SU-DHL-6 (cell line): Measurements from ENCODE around the gene DHX38.

Experiments
- H2AFZ ChIP-seq: fragments of 200-600 bp; sonication (generic); 2 replicates; pipeline ENCODE4 v1.6.1; 2014; ENCODE audit warnings: low read depth, mild to moderate bottlenecking, moderate library complexity, mixed read lengths, antibody characterized with exemption, low read length; ENCODE audit not compliant: severe bottlenecking
- H3F3A ChIP-seq: fragments of 200-600 bp; shearing (Covaris generic); 2 replicates; pipeline ENCODE4 v1.6.0; 2016; ENCODE audit warnings: antibody characterized with exemption, mild to moderate bottlenecking; ENCODE audit not compliant: insufficient read depth
- H3K27ac ChIP-seq: fragments of 200-600 bp; sonication (generic); 2 replicates; pipeline ENCODE4 v1.5.1; 2016; ENCODE audit warnings: low read depth, mild to moderate bottlenecking, low read length, moderate library complexity, mixed read lengths
- H3K27me3 ChIP-seq: fragments of 200-600 bp; sonication (generic), shearing (Covaris generic); 2 replicates; pipeline ENCODE4 v1.6.0; 2014; ENCODE audit warnings: mild to moderate bottlenecking, low read length
- H3K36me3 ChIP-seq: fragments of 200-600 bp; sonication (generic); 2 replicates; pipeline ENCODE4 v1.6.1; 2014; ENCODE audit warnings: mild to moderate bottlenecking, low read length, mixed read lengths
- H3K4me2 ChIP-seq: fragments of 300-600, 200-600 bp; shearing (Covaris generic), sonication (generic); 2 replicates; pipeline ENCODE4 v1.6.0; 2014; ENCODE audit warnings: low read length, low read depth, mild to moderate bottlenecking; ENCODE audit not compliant: poor library complexity, severe bottlenecking
- H3K4me3 ChIP-seq: fragments of 200-600 bp; sonication (generic); 2 replicates; pipeline ENCODE4 v1.5.1; 2014; ENCODE audit warnings: antibody characterized with exemption, low read length, mild to moderate bottlenecking, mixed read lengths; ENCODE audit not compliant: insufficient read depth, poor library complexity, severe bottlenecking
- H3K79me2 ChIP-seq: fragments of 200-600 bp; sonication (generic); 2 replicates; pipeline ENCODE4 v1.6.1; 2014; ENCODE audit warnings: mild to moderate bottlenecking, low read length, moderate library complexity; ENCODE audit not compliant: insufficient read depth
- H3K9ac ChIP-seq: fragments of 200-600 bp; sonication (generic); 2 replicates; pipeline ENCODE4 v1.7.0; 2014; ENCODE audit warnings: mild to moderate bottlenecking, low read length
- H3K9me2 ChIP-seq: fragments of 200-600 bp; sonication (generic); replicated peaks from 2 replicates; pipeline ENCODE4 v1.6.1; 2014; ENCODE audit warnings: low read length; ENCODE audit not compliant: insufficient read depth
- H3K9me3 ChIP-seq: fragments of 200-600 bp; sonication (generic); 2 replicates; pipeline ENCODE4 v1.6.1; 2014; ENCODE audit warnings: low read length, mixed read lengths; ENCODE audit not compliant: insufficient read depth
- H4K20me1 ChIP-seq: fragments of 200-600 bp; sonication (generic); 2 replicates; pipeline ENCODE4 v1.6.1; 2014; ENCODE audit warnings: low read depth, mild to moderate bottlenecking, antibody characterized with exemption, low read length, moderate library complexity, mixed read lengths
- EZH2phosphoT487 ChIP-seq: fragments of 200-600 bp; sonication (generic), shearing (Covaris generic); conservative IDR thresholded peaks from 2 replicates; pipeline ENCODE4 v1.6.1; 2018; ENCODE audit warnings: mild to moderate bottlenecking, antibody characterized with exemption, low read length, moderate library complexity, mixed read lengths
- TF ChIP-seq, protein P1 (sequence below): fragments of 200-600 bp; sonication (generic); IDR thresholded peaks from one replicate; pipeline ENCODE4 v1.5.1; 2017; ENCODE audit warnings: antibody characterized with exemption, mild to moderate bottlenecking, low read length, moderate library complexity; ENCODE audit not compliant: insufficient read depth, poor library complexity, severe bottlenecking

DHX38 gene

GRCh38 chr16:72120026-72120425, 26.4 kb downstream of the DHX38 start:
- Histone ChIP-seq H3K9ac (no peak overlapping the region), H3K9me3 (no peaks in the 10 kb centered on the region), H2AFZ (no peak overlapping the region), H3K36me3 (no peaks in the 10 kb centered on the region), H3K79me2 (no peaks in the 10 kb centered on the region), H3K4me3 (no peak overlapping the region), H3K27ac (no peak overlapping the region), H3K9me2 (no peaks in the 10 kb centered on the region), H3F3A (no peaks in the 10 kb centered on the region), H4K20me1 (no peaks in the 10 kb centered on the region), H3K4me2 (no peak overlapping the region), H3K27me3 (no peaks in the 10 kb centered on the region)
- TF ChIP-seq EZH2phosphoT487, result no peak
- TF ChIP-seq, protein P1, sequence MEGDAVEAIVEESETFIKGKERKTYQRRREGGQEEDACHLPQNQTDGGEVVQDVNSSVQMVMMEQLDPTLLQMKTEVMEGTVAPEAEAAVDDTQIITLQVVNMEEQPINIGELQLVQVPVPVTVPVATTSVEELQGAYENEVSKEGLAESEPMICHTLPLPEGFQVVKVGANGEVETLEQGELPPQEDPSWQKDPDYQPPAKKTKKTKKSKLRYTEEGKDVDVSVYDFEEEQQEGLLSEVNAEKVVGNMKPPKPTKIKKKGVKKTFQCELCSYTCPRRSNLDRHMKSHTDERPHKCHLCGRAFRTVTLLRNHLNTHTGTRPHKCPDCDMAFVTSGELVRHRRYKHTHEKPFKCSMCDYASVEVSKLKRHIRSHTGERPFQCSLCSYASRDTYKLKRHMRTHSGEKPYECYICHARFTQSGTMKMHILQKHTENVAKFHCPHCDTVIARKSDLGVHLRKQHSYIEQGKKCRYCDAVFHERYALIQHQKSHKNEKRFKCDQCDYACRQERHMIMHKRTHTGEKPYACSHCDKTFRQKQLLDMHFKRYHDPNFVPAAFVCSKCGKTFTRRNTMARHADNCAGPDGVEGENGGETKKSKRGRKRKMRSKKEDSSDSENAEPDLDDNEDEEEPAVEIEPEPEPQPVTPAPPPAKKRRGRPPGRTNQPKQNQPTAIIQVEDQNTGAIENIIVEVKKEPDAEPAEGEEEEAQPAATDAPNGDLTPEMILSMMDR, result no peak

DNA sequence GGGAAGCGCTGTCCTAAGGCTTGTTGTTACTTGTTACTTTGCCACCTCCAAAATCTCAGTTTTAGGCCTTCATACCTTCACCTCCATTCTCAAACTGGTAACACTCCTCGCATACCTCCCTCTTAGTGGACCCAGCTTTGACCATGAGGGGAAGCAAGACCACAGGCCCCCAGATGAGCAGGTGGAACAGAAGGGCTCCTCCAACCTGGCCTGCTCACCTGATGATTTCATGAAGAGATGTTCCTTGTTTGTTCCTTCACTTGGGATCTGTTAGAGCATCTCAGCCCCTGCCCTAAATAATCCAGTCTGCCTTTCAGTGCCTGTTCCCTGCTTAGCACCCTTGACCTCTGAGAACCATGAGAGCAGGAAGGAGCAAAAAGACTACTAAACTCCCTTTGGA, 28.7 kb downstream of the DHX38 start:
- H3K4me3 ChIP-seq, result no peak overlapping the region
- no peaks in the 10 kb centered on the region for H4K20me1 ChIP-seq
- no peaks in the 10 kb centered on the region for H3K79me2 ChIP-seq
- H3K9me2 ChIP-seq, result no peaks in the 10 kb centered on the region
- TF ChIP-seq, protein P1, result no peak
- no peak for TF ChIP-seq EZH2phosphoT487
- H3K9me3 ChIP-seq, result no peaks in the 10 kb centered on the region
- H3K36me3 ChIP-seq, result no peaks in the 10 kb centered on the region
- H3K4me2 ChIP-seq, result no peak overlapping the region
- no peaks in the 10 kb centered on the region for H3K27me3 ChIP-seq
- H3K27ac ChIP-seq, result no peak overlapping the region
- no peak overlapping the region for H3K9ac ChIP-seq
- H2AFZ ChIP-seq, result no peak overlapping the region
- no peaks in the 10 kb centered on the region for H3F3A ChIP-seq

DNA sequence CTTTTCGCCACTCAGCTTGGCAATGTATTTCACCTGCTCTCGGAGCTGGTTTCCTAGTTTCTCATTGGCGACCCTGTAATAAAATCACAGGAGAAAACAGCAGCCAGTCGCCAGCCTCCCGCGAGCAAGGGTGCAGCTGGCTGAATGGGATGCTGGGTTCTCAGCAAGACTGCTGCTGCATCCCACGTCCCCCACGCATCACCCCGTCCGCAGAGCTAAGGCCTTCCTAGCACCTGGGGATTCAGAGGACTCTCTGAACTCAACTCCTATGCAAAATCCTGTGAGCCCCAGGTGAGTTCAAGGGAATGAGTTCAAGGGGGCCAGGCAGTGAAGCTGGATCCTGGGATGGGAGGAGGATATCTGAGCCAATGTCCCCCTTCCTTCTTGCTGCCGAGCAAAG, 29.3 kb downstream of the DHX38 start:
- Histone ChIP-seq H3K9me3 (no peaks in the 10 kb centered on the region), H3K4me2 (no peak overlapping the region), H3K9ac (no peak overlapping the region), H3K9me2 (no peaks in the 10 kb centered on the region), H3K79me2 (no peaks in the 10 kb centered on the region), H3K27me3 (no peaks in the 10 kb centered on the region), H3K36me3 (no peaks in the 10 kb centered on the region), H4K20me1 (no peaks in the 10 kb centered on the region), H3K4me3 (no peak overlapping the region), H2AFZ (no peak overlapping the region), H3F3A (no peaks in the 10 kb centered on the region), H3K27ac (no peak overlapping the region)
- TF ChIP-seq EZH2phosphoT487, result no peak
- TF ChIP-seq, protein P1, result no peak
